Erythroblast (primary cell): ENCODE results near the gene BABAM2.

Experiments
- GATA1 ChIP-seq: IDR thresholded peaks from 2 replicates; pipeline ENCODE4 v1.6.1; 2011; ENCODE audit warnings: low read depth, mild to moderate bottlenecking, control low read depth, low read length, moderate library complexity
- POLR2A ChIP-seq: IDR thresholded peaks from 2 replicates; pipeline ENCODE4 v1.6.1; 2011; ENCODE audit warnings: mild to moderate bottlenecking, low read length

DNA sequence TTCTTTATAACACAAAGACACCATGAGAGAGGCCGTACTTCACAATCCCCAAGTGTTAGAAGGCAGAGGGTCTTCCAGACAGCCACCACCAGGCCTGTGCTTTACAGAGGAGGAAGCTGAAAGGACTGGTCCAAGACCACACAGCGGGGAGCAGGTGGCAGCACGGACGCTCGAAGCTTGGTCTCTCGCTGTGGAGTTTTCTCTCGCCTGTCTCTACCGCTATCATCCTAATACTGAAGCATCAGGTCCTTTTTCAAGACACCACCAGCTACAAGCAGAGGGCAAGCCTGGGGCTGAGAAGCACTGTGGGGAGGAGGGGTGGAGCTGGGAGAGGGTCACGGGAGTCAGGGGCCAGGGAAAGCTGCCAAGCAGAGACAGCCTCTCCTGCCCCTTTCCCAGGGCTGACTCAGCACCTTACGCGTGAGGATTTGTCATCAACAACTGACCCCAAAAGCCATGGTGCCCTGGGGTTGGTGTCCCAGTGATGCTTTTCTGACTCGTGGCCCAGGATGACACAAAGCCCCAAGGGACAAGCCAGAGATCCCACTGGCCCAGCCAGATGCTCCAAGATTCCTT lies 470.3 kb downstream of the BABAM2 start:
- TF ChIP-seq POLR2A, result no peak
- TF ChIP-seq GATA1, result no peak
